ENCODE results near the gene ADAMTS15.

- TF ChIP-seq POLR2A (IDR thresholded peaks at IDR 0.05; ENCODE audit: low read depth, low read length) (no peak), EZH2 (IDR thresholded peaks at IDR 0.05; ENCODE audit: borderline replicate concordance, low read depth, low read length, severe bottlenecking) (no peak), POLR2AphosphoS5 (IDR thresholded peaks at IDR 0.05; ENCODE audit: insufficient read depth, low read depth, low read length) (no peak), JUN (IDR thresholded peaks at IDR 0.05; ENCODE audit: borderline replicate concordance, insufficient read depth, insufficient read length, low read depth) (no peak)
- TF ChIP-seq, protein P1, sequence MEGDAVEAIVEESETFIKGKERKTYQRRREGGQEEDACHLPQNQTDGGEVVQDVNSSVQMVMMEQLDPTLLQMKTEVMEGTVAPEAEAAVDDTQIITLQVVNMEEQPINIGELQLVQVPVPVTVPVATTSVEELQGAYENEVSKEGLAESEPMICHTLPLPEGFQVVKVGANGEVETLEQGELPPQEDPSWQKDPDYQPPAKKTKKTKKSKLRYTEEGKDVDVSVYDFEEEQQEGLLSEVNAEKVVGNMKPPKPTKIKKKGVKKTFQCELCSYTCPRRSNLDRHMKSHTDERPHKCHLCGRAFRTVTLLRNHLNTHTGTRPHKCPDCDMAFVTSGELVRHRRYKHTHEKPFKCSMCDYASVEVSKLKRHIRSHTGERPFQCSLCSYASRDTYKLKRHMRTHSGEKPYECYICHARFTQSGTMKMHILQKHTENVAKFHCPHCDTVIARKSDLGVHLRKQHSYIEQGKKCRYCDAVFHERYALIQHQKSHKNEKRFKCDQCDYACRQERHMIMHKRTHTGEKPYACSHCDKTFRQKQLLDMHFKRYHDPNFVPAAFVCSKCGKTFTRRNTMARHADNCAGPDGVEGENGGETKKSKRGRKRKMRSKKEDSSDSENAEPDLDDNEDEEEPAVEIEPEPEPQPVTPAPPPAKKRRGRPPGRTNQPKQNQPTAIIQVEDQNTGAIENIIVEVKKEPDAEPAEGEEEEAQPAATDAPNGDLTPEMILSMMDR (IDR thresholded peaks at IDR 0.05; ENCODE audit: extremely low read depth in 1 of 2, insufficient read depth in 1 of 2, low read depth in 1 of 2, low read length in 2 of 2): no peak
These were observed 4.5 kb downstream of the ADAMTS15 start for GRCh38 chr11:130452940-130453339.

All from endothelial cell of umbilical vein (primary cell).